Activated T-cell treated with anti-CD3 and anti-CD28 coated beads for 1 hour (primary cell): ENCODE data around the gene BIRC7.

Experiments used
- DNase-seq: peaks from one replicate; pipeline ENCODE4 v3.0.0-alpha.2; 2020; ENCODE audit warnings: low read depth

Gene BIRC7

GRCh38 chr20:63281742-63282665 lies 46.3 kb downstream of the BIRC7 start:
- DNase-seq: no peak

- no peak for DNase-seq
Measured at GRCh38 chr20:63282946-63283345, 47.2 kb downstream of the BIRC7 start.

- no peak for DNase-seq
Measured at GRCh38 chr20:63283397-63284082, 47.8 kb downstream of the BIRC7 start.

GRCh38 chr20:63284083-63284440 lies 48.4 kb downstream of the BIRC7 start:
- no peak for DNase-seq

GRCh38 chr20:63284544-63284949 lies 48.8 kb downstream of the BIRC7 start:
- no peak for DNase-seq

GRCh38 chr20:63284981-63285524 lies 49.3 kb downstream of the BIRC7 start:
- DNase-seq: no peak

- DNase-seq: no peak
Measured at GRCh38 chr20:63285636-63286615, 50.2 kb downstream of the BIRC7 start.

GRCh38 chr20:63286781-63287696 lies 51.3 kb downstream of the BIRC7 start:
- DNase-seq: no peak

- no peak for DNase-seq
Measured at GRCh38 chr20:63287697-63288580, 52.2 kb downstream of the BIRC7 start.

- DNase-seq: no peak
Measured at GRCh38 chr20:63288581-63289251, 53.0 kb downstream of the BIRC7 start.

- DNase-seq: no peak
Measured at GRCh38 chr20:63289311-63290135, 53.8 kb downstream of the BIRC7 start.
